T-helper 17 cell (primary cell): ENCODE data around the gene ADIRF. TPM values are rescaled to one million over a fixed set of nuclear protein-coding genes. Genes with fewer than 3 reads are reported as not detected.
"Not testable (repeated sequence)": the region's sequence is repeated elsewhere in the genome, so short reads cannot be mapped to it uniquely, and the experiment has no call there.

Experiments
- ATAC-seq: fragments of 150-1000 bp; cut with Tn5 transposase; 2 replicates; pipeline ENCODE4 v1.10.0; 2021; ENCODE audit warnings: mild to moderate bottlenecking, moderate library complexity
- DNase-seq, 3 donors: peaks; one replicate each; pipeline versions ENCODE4 v3.0.0 to v3.0.0-alpha.2; 2020 to 2021
- H3K9me3 ChIP-seq: one replicate; pipeline ENCODE4 v1.7.0; 2013; ENCODE audit warnings: low read length, mild to moderate bottlenecking; ENCODE audit not compliant: control insufficient read depth, poor library complexity, severe bottlenecking
- H3K27ac Mint-ChIP-seq: one replicate; pipeline ENCODE4 v1.8.0; 2022; ENCODE audit warnings: mild to moderate bottlenecking, moderate library complexity, mixed read lengths
- H3K27me3 Mint-ChIP-seq: one replicate; pipeline ENCODE4 v1.8.0; 2022; ENCODE audit warnings: mixed read lengths
- H3K36me3 Mint-ChIP-seq: one replicate; pipeline ENCODE4 v1.8.0; 2022; ENCODE audit warnings: low read depth, mixed read lengths
- H3K4me1 Mint-ChIP-seq: one replicate; pipeline ENCODE4 v1.8.0; 2022; ENCODE audit warnings: mild to moderate bottlenecking, mixed read lengths
- H3K4me3 Mint-ChIP-seq: one replicate; pipeline ENCODE4 v1.8.0; 2022; ENCODE audit warnings: mild to moderate bottlenecking, moderate library complexity, mixed read lengths
- total RNA-seq, 4 donors: library from RNA in 2 of 4; stranded (reverse) in 2 of 4; gene quantifications; one replicate each; pipeline ENCODE4 v1.2.3 and lab custom pipeline; 2022 to 2026

Gene ADIRF
- total RNA-seq, 2 donors from 2014 or later: 0.42 TPM; not detected in 1

- H3K4me3 Mint-ChIP-seq, ATAC-seq, DNase-seq, H3K9me3 ChIP-seq, H3K4me1 Mint-ChIP-seq, H3K36me3 Mint-ChIP-seq, H3K27me3 Mint-ChIP-seq, H3K27ac Mint-ChIP-seq: not testable (repeated sequence)
These were observed 50.8 kb downstream of the ADIRF start for GRCh38 chr10:87019066-87019465.

GRCh38 chr10:87019504-87019903 lies 51.2 kb downstream of the ADIRF start:
- not testable (repeated sequence) for H3K27me3 Mint-ChIP-seq, H3K36me3 Mint-ChIP-seq, H3K4me3 Mint-ChIP-seq, ATAC-seq, H3K27ac Mint-ChIP-seq, H3K9me3 ChIP-seq, DNase-seq, H3K4me1 Mint-ChIP-seq

- H3K27me3 Mint-ChIP-seq, H3K9me3 ChIP-seq, DNase-seq, ATAC-seq, H3K4me3 Mint-ChIP-seq, H3K27ac Mint-ChIP-seq, H3K36me3 Mint-ChIP-seq, H3K4me1 Mint-ChIP-seq: not testable (repeated sequence)
These were observed 51.8 kb downstream of the ADIRF start, which contains the start of gene FAM25A for GRCh38 chr10:87020056-87020455. FAM25A (plus strand) TSS chr10:87020294; CDS start chr10:87020325, 31 bp downstream.

Other genes with a start within 250 kb of the ADIRF start
- 10 to 100 TPM in 1 of 2 donors, 1 to 10 TPM in 1; 7.6 to 14.8 TPM for gene BMPR1A, start 211.9 kb upstream of the ADIRF start, total RNA-seq
- 1 to 10 TPM in 1 of 2 donors, under 1 TPM in 1; 0.42 to 1.6 TPM for gene MMRN2, start 10.9 kb upstream of the ADIRF start, total RNA-seq
- not detected for gene SNCG, start 9.9 kb upstream of the ADIRF start, total RNA-seq
- gene FAM25A, start 51.8 kb downstream of the ADIRF start, total RNA-seq: not detected
- gene GLUD1, start 126.4 kb downstream of the ADIRF start, total RNA-seq: 100 to 1,000 TPM; 107 TPM
- 10 to 100 TPM; 28.9 to 31.3 TPM for gene SHLD2, start 126.7 kb downstream of the ADIRF start, total RNA-seq